GM12865 (cell line): ENCODE results near the gene ROS1.
"Not testable (repeated sequence)": the region's sequence is repeated elsewhere in the genome, so short reads cannot be mapped to it uniquely, and the experiment has no call there.

Experiments
- DNase-seq: peaks from one replicate; pipeline ENCODE4 v3.0.0; 2010; ENCODE audit warnings: low read depth
- H3K4me3 ChIP-seq: 2 replicates; pipeline ENCODE4 v1.5.1; 2011; ENCODE audit warnings: mild to moderate bottlenecking, low read depth, low read length, control low read depth
- TF ChIP-seq, protein P1 (sequence below): IDR thresholded peaks from 2 replicates; pipeline ENCODE4 v1.5.1; 2011; ENCODE audit warnings: low read length, control low read depth, low read depth, inconsistent platforms; ENCODE audit not compliant: insufficient read depth; ENCODE audit errors: missing control alignments

Gene ROS1

DNA sequence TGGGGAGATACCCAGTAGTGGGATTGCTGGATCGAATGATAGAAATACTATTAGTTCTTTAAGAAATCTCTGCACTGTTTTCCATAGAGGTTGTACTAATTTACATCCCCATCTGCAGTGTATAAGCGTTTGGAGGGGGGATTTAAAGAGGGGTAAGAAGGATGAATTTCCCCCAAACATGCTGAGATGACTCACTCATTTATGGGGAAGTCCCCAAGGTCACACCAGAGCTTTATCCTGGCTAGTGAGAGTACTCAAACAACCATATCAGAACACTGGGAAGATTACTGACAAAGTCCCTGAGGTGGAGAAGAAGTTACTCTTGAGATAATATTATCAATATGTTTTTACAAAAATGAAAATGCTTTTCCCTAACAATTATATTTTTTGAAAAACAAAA lies 44.0 kb downstream of the ROS1 start:
- TF ChIP-seq, protein P1, sequence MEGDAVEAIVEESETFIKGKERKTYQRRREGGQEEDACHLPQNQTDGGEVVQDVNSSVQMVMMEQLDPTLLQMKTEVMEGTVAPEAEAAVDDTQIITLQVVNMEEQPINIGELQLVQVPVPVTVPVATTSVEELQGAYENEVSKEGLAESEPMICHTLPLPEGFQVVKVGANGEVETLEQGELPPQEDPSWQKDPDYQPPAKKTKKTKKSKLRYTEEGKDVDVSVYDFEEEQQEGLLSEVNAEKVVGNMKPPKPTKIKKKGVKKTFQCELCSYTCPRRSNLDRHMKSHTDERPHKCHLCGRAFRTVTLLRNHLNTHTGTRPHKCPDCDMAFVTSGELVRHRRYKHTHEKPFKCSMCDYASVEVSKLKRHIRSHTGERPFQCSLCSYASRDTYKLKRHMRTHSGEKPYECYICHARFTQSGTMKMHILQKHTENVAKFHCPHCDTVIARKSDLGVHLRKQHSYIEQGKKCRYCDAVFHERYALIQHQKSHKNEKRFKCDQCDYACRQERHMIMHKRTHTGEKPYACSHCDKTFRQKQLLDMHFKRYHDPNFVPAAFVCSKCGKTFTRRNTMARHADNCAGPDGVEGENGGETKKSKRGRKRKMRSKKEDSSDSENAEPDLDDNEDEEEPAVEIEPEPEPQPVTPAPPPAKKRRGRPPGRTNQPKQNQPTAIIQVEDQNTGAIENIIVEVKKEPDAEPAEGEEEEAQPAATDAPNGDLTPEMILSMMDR = no peak
- H3K4me3 ChIP-seq = no peak overlapping the region
- no peak for DNase-seq

DNA sequence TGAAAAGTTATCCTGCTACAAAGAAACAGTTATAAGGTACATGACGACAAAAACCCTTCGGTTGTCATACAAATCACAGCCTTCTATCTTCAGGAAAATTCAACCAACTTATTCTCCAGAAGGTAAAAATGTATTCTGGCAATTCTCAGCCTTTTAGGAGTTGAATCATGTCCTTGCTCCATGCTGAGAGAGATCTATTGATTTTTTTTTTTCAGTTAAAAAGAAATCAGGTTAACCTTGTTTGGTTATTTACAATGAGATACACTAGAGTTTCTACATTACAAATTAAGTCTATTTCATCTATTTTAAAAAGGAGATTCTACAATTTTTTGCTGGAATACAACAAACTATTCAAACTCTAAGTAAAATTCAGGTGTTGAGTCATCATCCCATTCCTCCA lies 45.4 kb downstream of the ROS1 start:
- TF ChIP-seq, protein P1 = no peak
- H3K4me3 ChIP-seq = no peak overlapping the region
- DNase-seq = no peak

DNA sequence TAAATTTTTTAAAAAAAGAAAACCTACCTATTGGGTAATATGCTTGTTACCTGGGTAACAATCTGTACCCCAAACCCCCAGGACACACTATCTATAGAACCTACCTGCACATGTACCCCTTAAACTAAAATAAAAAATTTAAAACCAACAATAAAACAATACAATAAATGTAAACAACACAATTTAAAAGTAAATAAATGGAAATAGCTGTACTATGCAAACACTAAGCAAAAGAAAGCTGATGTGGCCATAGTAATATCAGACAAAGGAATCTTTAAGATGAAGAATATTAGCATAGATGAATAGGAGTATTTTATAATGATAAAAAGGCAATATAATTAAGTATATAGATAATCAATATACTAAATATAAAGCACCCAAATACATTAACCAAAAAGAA lies 50.3 kb downstream of the ROS1 start:
- TF ChIP-seq, protein P1 = no peak
- no peak overlapping the region for H3K4me3 ChIP-seq
- no peak for DNase-seq

DNA sequence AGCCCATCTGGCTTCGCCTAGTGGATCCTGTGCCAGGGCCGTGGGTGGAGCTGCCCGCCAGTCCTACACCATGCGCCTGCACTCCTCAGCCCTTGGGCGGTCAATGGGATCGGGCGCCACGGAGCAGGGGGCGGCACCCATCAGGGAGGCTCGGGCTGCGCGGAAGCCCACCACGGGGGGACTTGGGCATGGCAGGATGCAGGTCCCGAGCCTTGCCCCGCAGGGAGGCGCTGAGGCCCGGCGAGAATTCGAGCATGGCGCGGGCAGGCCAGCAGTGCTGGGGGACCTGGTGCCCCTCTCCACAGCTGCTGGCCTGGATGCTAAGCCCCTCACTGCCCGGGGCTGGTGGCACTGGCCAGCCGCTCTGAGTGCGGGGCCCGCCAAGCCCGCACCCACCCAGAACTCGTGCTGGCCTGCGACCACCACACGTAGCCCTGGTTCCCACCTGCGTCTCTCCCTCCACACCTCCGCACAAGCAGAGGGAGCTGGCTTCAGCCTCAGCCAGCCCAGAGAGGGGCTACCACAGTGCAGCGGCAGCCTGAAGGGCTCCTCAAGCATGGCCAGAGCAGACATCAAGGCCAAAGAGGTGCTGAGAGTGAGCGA lies 52.4 kb downstream of the ROS1 start:
- no peak overlapping the region for H3K4me3 ChIP-seq
- TF ChIP-seq, protein P1 = no peak
- DNase-seq = no peak

DNA sequence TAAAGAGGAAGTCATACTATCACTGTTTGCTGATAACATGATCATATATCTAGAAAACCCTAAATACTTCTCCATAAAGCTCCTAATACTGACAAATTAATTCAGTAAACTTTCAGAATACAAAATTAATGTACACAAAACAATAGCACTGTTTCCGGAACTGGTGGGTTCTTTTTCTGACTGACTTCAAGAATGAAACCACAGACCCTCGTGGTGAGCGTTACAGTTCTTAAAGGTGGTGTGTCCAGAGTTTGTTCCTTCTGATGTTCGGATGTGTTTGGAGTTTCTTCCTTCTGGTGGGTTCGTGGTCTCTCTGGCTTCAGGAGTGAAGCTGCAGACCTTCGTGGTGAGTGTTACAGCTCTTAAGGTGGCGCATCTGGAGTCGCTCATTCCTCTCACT lies 53.5 kb downstream of the ROS1 start:
- H3K4me3 ChIP-seq, DNase-seq: not testable (repeated sequence)

DNA sequence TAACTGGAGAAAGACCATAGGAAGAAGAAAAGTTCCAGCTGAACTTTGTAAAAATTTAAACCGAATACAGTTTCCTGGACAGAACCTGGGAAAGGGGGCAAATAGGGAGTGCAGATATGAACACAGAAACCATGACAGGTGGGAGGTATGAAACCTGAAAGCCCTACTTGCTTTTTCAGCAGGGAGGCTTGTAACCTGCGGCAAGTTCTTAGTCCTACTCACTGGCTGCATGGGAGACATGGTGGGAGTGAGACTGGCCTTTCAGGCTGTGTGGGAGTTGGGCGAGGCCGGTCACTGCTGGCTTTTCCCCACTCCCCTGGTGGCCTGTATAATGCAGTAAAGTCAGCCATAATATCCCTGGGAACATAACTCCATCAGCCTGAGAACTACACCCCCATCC lies 54.2 kb downstream of the ROS1 start:
- DNase-seq = peak; percentile 3
- TF ChIP-seq, protein P1 = no peak
- no peak overlapping the region for H3K4me3 ChIP-seq

DNA sequence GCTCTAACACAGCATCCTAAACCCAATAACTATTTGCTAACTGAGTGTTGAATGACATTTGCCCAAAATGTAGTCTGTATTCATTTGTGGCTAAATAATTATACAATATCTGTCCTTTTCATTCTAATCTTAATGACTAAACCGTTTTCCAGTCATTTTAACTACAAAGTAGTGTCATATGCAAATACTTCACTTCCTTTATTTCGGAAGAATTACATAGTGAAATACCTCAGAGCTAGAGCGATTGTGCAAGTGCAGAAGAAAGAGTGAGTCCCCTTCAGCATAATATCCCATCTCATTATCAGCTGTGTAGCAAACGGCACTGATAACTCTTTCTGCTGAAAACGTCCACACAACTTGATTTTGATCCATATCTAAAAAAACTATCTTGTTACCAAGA lies 66.2 kb downstream of the ROS1 start:
- TF ChIP-seq, protein P1 = no peak
- DNase-seq = no peak
- H3K4me3 ChIP-seq = no peak overlapping the region
